Midbrain (tissue), 1 donor: ENCODE data around the gene KRT24.

ENCODE experiments used
- DNase-seq: peaks from one replicate; lab custom pipeline; 2025; lab: John Stamatoyannopoulos, UW

The KRT24 gene

GRCh38 chr17:40694584-40694983, 9.0 kb downstream of the KRT24 start:
- DNase-seq: no peak

- DNase-seq: no peak
These were observed 16.4 kb downstream of the KRT24 start for GRCh38 chr17:40687106-40687505.

DNA sequence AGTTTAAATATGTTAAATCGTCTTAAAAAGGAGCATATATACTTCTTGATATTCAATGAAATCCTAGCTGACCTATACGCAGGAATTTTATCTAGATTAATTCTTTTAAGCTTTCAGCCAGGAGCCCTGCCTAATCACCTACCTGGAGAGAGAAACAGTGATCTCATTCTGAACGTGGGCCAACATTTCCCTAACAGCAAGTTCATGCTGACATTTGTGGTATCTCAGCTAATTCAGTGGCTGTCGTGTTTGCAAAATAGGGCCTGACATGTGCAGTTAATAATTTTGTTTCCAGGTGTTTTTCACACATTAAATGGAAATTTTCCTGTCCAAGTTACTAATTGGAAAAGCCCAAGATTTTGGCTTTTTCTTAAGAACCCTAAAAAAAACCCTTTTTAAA, 17.4 kb downstream of the KRT24 start:
- no peak for DNase-seq

GRCh38 chr17:40680998-40681397, 22.6 kb downstream of the KRT24 start:
- DNase-seq: no peak

DNA sequence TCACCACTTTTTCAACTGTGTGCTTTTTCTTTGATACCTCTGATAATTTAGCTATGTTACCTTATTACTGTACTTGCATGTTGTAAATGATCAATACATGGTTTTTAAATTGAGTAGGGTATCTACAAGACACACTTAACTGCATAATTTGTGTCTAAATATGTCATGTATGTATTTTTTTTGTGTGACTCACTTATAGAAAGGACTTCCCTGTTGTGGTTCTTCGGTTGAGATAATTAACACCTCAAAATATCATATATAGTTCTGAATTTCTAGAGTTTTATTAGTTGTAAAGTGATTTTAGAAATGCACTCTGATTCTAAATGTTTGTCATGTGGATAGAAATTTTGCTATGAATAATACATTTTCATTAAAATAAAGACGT, 24.0 kb downstream of the KRT24 start:
- DNase-seq: no peak

DNA sequence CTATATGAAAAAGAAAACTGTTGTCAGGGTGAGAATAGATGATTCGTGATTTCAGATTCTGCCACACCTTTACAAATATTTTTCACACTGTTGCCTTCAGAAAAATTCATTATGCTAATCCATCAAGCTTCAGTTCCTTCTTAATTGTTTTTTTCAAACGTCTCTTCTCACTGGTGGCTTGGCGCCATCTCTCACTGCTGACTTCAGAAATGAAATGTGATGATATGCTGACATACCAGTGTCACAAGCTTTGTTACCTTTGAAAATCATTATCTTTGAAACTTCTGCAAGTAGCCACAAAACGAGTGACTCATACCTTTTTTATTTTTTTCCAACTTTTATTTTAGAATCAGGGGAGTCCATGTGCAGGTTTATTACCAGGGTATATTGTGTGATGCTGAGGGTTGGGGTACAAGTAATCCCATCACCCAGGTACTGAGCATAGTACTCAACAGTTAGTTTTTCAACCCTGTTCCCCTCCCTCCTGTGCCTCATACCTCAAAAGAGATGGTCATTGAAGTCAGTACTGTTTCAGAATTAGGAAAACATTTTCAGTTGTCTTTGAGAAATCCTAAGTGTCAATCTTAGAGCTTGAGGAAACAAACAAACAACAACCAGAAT, 24.5 kb downstream of the KRT24 start:
- no peak for DNase-seq

DNA sequence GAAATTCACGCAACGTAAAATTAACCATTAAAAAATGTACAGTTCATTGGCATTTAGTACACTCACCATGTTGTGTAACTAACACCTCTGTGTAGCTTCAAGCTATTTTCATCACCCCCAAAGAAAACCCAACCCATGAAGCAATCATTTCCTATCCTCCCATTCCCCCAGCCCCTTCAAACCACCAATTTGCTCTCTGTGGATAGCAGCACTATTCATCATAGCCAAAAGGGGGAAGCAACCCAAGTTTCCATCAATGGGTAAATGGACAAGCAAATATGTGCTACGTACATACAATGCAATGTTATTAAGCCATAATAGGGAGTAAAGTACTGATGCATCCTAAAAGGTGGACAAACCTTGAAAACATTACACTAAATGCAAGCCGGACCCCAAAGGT, 27.6 kb downstream of the KRT24 start:
- DNase-seq: no peak

DNA sequence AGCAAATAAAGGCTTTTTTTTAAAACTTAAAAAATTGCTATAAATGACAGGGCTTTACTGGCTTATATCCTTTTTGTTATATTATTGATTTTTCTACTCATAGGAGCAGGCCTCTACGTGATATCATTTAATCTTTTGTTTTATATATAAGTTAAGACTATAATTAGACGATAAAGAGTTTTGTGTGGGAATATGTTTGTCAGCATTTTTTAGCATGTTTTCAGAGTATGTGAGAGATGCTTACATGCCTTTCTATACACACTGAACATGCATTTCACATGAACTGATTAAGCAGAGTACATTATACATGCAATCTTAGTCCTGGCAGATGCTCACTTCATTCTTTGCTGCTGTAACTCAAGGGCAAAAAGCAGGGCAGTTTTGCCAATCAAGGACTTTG, 30.9 kb downstream of the KRT24 start:
- DNase-seq: no peak

DNA sequence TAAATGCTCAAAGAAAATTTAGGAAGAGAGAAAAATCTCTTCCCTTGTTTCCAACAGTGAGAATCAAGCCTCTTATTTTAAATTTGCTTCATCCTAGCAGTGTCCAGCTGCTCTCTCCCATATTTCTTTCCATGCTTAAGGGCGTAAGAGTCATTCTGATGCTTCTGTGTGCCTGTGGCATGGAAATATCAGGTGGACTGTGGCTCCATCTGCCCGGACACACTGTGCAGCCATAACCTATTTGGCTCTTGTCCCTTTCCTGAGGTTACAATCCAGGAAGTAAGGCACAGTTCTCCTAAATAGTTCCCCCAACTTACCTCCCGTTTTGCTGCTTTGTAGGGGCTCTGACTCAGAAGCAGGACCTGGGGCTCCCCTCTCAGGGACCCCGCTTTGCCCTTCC, 32.3 kb downstream of the KRT24 start:
- DNase-seq: no peak

- no peak for DNase-seq
These were observed 37.2 kb downstream of the KRT24 start for GRCh38 chr17:40666331-40666730.

GRCh38 chr17:40664582-40665333, 38.8 kb downstream of the KRT24 start, which contains the start of gene KRT222:
Gene KRT222, minus strand, starts transcription at chr17:40665177. Its CDS starts 78 bp downstream, at chr17:40665099.
- DNase-seq: peak; percentile 21

- DNase-seq: no peak
These were observed 40.3 kb downstream of the KRT24 start for GRCh38 chr17:40663252-40663651.

DNA sequence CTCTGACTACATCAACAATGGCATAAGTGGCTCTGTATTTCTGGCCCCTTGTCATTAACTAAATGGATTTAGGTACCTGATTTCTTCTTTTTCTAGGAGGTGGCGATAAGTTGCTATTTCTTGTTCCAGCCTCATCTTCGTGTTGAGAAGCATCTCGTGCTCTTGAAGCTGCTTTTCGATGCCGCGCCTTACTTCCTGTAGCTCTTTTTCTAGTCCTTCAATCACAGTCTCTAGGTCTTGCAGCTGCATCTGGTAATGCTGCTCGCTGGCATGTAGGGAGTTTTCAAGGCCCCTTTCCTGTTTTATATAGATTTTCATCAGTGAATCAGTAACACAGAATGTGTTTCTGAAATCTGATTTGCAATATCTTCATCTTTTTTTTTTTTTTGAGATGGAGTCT, 43.6 kb downstream of the KRT24 start:
- DNase-seq: no peak

DNA sequence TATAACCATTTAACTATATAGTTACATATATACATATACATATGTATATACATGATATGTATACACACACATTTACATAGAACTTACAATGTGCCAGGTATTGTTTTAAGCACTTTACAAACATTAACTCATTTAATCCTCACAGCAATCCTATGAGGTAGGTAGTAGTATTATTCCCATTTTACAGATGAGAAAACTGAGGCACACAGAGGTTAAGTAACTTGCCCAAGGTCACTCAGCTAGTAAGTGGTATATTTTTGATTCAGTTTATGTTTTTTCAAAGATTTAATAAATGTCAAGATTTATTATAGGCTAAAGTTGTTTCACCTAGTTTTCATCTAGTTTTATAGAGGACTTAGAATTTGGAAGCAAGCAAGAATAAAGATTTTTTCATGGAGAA, 45.2 kb downstream of the KRT24 start:
- DNase-seq: no peak

GRCh38 chr17:40651939-40652338, 51.6 kb downstream of the KRT24 start:
- no peak for DNase-seq

DNA sequence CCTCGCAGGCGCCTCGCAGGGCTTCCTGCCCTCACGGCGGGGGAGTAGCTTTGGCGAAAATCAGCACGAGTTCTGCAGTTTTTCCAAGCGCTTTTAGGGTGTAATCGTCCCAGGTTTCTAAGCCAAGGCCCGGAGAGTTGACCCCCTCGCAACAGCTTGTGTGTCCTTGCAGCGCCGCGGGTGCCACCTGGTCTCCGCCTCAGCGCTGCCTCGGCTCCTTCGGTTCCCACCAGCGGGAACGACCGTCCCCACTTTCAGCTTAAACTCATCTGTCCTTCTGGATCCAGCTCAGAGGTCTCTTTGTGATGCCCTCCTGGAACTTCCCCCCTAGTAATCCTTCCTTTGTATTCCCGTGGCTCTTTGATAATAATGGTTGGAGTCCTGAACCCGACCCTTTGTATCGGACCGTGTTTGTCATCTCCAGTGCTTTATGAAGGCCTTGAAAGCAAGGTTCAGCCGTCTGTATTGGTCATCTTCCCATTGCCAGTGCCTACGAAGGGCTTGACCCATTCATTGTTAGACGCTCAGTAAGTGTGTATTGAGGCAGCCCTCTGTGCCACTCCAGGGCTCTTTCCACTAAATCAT, 55.1 kb downstream of the KRT24 start:
- no peak for DNase-seq
